ENCODE data around the gene RALA.

DNA sequence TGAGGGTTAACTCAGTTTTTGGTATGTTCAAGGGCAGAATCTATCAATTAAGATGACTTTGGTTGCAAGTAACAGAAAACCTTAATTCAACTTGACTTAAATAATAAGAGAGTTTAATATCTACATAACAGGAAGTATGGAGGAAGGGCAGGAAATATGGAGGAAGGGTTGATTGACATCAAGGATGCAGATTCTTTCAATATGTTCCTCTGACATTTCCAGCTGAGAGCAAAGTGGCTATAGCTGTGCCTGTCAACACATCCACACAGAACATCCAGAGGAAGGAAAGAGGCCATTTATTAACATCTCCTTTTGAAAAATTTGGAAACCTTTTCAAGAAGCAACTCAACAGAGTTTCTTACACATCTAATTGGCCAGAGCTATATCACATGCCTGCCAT lies 19.4 kb upstream of the RALA start:
- TF ChIP-seq, protein P1, sequence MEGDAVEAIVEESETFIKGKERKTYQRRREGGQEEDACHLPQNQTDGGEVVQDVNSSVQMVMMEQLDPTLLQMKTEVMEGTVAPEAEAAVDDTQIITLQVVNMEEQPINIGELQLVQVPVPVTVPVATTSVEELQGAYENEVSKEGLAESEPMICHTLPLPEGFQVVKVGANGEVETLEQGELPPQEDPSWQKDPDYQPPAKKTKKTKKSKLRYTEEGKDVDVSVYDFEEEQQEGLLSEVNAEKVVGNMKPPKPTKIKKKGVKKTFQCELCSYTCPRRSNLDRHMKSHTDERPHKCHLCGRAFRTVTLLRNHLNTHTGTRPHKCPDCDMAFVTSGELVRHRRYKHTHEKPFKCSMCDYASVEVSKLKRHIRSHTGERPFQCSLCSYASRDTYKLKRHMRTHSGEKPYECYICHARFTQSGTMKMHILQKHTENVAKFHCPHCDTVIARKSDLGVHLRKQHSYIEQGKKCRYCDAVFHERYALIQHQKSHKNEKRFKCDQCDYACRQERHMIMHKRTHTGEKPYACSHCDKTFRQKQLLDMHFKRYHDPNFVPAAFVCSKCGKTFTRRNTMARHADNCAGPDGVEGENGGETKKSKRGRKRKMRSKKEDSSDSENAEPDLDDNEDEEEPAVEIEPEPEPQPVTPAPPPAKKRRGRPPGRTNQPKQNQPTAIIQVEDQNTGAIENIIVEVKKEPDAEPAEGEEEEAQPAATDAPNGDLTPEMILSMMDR (IDR thresholded peaks at IDR 0.05): no peak
- no peak for TF ChIP-seq POLR2A (IDR thresholded peaks at IDR 0.05)

Data from thyroid gland (tissue), 4 donors.